ENCODE measurements around the gene ATAT1. TPM values are rescaled to one million over a fixed set of nuclear protein-coding genes. Genes with fewer than 3 reads are reported as not detected.
A peak's percentile ranks its signal among the peaks of the same experiment; 100 is the strongest.

The ATAT1 gene
- total and polyA plus RNA-seq, 2 of the 13 experiments (the other 11 are each of a cell fraction or from before 2014, with no cell fraction given), result 9.2 to 23.6 TPM

DNA sequence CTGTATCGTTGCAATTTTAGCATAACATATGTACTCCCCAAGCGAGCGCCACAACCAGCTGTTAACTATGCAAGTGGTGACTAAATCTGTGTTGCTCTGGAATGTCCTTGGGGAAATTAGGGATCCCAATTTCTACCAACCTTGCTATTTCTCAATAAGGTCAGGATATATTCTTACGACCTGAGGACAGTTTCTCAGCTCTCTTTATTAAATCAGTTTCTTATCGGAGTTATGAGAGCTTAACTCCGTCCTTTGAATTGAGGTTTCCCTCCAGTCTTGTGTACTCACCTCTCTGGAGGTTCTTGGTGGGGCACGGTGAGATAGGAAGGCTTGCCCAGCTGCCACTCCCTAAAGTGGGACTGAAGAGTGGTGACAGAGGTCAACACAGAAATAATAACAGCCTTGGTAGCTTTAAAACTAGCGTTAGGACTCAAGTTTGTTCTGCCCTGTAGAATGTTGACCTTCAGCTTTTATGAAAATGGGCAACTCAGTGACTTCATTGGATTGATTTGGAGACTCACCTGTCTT lies 8.3 kb upstream of the ATAT1 start (continued):
- TF ChIP-seq, protein P1, sequence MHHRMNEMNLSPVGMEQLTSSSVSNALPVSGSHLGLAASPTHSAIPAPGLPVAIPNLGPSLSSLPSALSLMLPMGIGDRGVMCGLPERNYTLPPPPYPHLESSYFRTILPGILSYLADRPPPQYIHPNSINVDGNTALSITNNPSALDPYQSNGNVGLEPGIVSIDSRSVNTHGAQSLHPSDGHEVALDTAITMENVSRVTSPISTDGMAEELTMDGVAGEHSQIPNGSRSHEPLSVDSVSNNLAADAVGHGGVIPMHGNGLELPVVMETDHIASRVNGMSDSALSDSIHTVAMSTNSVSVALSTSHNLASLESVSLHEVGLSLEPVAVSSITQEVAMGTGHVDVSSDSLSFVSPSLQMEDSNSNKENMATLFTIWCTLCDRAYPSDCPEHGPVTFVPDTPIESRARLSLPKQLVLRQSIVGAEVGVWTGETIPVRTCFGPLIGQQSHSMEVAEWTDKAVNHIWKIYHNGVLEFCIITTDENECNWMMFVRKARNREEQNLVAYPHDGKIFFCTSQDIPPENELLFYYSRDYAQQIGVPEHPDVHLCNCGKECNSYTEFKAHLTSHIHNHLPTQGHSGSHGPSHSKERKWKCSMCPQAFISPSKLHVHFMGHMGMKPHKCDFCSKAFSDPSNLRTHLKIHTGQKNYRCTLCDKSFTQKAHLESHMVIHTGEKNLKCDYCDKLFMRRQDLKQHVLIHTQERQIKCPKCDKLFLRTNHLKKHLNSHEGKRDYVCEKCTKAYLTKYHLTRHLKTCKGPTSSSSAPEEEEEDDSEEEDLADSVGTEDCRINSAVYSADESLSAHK (CRISPR knock-in tag; IDR thresholded peaks at IDR 0.05; ENCODE audit: borderline replicate concordance), result no peak
- TF ChIP-seq U2AF2 (IDR thresholded peaks at IDR 0.05; ENCODE audit: low read depth, low read length) (no peak), ZNF782 (CRISPR knock-in tag; IDR thresholded peaks at IDR 0.05; ENCODE audit: borderline replicate concordance) (no peak), NFYB (CRISPR knock-in tag; IDR thresholded peaks at IDR 0.05) (no peak), DNMT3B (CRISPR knock-in tag; conservative IDR thresholded peaks at IDR 0.05) (0 out of 2 replicates have a peak, but pooled peaks have one; percentile 16), ZMYM3 (CRISPR knock-in tag; IDR thresholded peaks at IDR 0.05) (no peak), ZNF652 (CRISPR knock-in tag; IDR thresholded peaks at IDR 0.05; ENCODE audit: borderline replicate concordance, low read depth) (no peak), SRF (IDR thresholded peaks at IDR 0.05; ENCODE audit: low read depth, low read length) (no peak), CEBPZ (IDR thresholded peaks at IDR 0.05; ENCODE audit: low read length) (no peak), MLX (CRISPR knock-in tag; IDR thresholded peaks at IDR 0.05) (no peak), ZNF788 (CRISPR knock-in tag; IDR thresholded peaks at IDR 0.05; ENCODE audit: borderline replicate concordance) (no peak), ZNF530 (CRISPR knock-in tag; IDR thresholded peaks at IDR 0.05; ENCODE audit: low read depth) (no peak), NFKB2 (CRISPR knock-in tag; IDR thresholded peaks at IDR 0.05; ENCODE audit: borderline replicate concordance) (no peak), ZNF501 (CRISPR knock-in tag; IDR thresholded peaks at IDR 0.05) (no peak), IKZF1 (IDR thresholded peaks at IDR 0.05) (no peak), ZNF674 (CRISPR knock-in tag; IDR thresholded peaks at IDR 0.05; ENCODE audit: low read depth) (no peak), ZNF7 (CRISPR knock-in tag; IDR thresholded peaks at IDR 0.05) (no peak), ZNF17 (CRISPR knock-in tag; IDR thresholded peaks at IDR 0.05) (no peak)
- TF ChIP-seq, protein P2, sequence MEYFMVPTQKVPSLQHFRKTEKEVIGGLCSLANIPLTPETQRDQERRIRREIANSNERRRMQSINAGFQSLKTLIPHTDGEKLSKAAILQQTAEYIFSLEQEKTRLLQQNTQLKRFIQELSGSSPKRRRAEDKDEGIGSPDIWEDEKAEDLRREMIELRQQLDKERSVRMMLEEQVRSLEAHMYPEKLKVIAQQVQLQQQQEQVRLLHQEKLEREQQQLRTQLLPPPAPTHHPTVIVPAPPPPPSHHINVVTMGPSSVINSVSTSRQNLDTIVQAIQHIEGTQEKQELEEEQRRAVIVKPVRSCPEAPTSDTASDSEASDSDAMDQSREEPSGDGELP (IDR thresholded peaks at IDR 0.05; ENCODE audit: borderline replicate concordance, low read depth), result no peak
- TF ChIP-seq, protein P3, sequence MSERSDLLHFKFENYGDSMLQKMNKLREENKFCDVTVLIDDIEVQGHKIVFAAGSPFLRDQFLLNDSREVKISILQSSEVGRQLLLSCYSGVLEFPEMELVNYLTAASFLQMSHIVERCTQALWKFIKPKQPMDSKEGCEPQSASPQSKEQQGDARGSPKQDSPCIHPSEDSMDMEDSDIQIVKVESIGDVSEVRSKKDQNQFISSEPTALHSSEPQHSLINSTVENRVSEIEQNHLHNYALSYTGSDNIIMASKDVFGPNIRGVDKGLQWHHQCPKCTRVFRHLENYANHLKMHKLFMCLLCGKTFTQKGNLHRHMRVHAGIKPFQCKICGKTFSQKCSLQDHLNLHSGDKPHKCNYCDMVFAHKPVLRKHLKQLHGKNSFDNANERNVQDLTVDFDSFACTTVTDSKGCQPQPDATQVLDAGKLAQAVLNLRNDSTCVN (CRISPR knock-in tag; IDR thresholded peaks at IDR 0.05; ENCODE audit: borderline replicate concordance), result no peak
- TF ChIP-seq, protein P4, sequence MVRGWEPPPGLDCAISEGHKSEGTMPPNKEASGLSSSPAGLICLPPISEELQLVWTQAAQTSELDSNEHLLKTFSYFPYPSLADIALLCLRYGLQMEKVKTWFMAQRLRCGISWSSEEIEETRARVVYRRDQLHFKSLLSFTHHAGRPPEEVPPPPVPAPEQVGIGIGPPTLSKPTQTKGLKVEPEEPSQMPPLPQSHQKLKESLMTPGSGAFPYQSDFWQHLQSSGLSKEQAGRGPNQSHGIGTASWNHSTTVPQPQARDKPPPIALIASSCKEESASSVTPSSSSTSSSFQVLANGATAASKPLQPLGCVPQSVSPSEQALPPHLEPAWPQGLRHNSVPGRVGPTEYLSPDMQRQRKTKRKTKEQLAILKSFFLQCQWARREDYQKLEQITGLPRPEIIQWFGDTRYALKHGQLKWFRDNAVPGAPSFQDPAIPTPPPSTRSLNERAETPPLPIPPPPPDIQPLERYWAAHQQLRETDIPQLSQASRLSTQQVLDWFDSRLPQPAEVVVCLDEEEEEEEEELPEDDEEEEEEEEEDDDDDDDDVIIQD (CRISPR knock-in tag; IDR thresholded peaks at IDR 0.05; ENCODE audit: low read depth), result 0 out of 2 replicates have a peak, but pooled peaks have one; percentile 33
